NCI-H2171 (cell line): ENCODE results near the gene KLHL40.

Source experiments
- DNase-seq: peaks from one replicate; lab custom pipeline; 2025; lab: John Stamatoyannopoulos, UW

The KLHL40 gene

DNA sequence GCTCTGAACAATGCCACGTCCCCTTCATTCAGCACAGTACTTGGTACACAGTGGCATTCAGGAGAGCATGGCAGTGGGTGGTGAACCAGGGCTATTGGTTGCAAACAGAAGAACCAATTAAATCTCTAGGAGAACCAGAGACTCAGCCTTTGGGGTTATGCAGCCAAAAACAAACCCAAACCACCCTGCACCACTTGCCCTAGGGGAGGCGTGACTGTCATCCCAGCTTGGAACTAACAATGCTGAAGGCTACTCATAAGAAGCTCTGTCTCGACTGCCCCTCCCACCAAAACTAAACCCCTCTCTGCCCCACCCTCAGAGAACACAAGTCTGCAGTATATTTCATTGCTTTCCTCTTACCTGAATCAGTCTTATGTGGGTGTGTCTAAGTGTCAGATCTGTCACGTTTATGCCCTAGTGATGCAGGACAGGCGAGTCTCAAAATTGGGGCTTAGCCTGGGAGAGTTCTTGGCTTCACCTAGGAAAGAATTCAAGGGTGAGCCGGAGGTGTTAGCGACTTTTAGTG is 15.2 kb upstream of the KLHL40 start:
- DNase-seq, result no peak

DNA sequence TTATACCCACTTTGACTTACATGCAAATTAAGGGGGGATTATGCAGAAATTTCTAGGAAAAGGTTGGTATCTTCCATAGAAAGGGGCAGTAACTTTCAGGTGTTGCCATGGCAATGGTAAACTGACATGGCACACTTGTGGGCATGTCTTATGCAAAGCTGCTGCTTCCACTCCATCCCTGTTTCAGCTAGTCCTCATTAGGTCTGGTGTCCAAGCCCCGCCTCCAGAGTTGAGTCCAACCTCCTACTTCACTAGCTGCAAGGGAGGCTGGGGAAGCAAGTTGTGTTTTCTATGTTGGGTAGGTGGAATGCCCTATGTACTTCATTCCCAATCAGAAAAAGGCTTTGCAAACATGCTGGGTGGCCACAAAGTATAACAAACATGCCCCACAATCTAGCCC is 14.7 kb upstream of the KLHL40 start:
- DNase-seq, result no peak

DNA sequence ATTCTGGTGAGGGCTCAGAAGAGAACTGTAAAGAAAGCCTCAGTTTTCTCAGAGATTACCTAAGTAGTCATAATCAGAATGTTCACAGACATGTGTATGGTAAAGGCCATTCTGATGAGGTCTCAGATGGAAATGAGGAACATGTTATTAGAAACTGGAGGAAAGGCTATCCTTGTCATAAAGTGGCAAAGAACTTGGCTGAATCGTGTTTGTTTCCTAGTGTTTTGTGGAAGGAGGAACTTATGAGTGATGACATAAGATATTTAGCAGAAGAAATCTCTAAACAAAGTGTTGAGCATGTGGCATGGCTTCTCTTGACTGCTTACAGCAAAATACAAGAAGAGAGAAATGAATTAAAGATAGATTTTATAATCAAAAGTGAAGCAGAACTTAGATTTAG is 12.8 kb upstream of the KLHL40 start:
- DNase-seq, result no peak

DNA sequence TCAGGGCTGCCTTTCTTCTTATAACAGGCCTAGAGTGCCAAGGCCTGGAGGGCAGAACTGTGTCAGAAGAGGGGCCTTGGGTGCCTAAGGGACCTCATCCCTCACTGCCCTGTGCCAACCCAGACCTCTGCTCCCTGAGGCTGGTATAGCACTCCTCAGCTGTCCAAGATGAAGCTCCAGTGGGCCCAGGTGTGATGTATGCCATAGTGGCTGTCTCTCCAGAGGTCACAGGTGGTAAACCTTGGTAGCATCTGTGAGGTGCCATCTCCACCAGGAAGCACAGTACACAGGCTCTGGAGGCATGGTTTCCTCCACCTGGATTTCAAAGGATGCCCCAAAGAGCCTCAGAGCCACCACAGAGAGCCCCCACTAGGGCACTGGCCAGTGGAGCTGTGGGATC is 12.3 kb upstream of the KLHL40 start:
- no peak for DNase-seq

DNA sequence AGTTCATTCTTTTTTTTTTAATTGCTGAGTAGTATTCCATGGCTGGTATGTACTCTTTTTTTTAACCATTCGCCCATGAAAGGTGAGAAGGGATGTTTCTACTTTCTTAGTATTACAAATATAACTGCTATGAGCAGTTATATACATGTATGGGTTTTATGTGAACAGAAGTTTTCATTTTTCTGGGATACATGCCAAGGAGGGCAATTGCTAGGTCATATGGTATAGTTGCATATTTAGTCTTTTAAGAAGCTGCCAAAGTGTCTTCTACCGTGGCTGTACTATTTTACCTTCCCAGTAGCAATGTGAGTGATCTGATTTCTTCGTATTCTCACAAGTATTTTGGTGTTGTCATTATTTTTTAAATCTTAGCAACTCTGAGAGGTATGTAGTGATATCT is 11.2 kb upstream of the KLHL40 start:
- no peak for DNase-seq

DNA sequence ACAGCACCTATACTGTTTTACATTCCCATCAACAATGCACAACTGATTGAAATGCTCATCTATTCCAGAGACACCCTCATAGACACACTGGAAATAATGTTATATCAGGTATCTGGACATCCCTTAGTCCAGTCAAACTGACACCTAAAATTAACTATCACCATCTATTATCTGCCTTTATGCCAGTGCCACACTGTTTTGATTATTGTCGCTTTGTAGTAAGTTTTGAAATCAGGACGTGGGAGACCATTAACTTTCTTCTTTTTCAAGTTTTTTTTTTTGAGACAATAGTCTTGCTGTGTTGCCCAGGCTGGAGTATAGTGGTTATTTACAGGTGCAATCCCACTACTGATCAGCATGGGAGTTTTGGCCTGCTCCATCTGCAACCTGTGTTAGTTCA is 9.4 kb upstream of the KLHL40 start:
- DNase-seq, result no peak

DNA sequence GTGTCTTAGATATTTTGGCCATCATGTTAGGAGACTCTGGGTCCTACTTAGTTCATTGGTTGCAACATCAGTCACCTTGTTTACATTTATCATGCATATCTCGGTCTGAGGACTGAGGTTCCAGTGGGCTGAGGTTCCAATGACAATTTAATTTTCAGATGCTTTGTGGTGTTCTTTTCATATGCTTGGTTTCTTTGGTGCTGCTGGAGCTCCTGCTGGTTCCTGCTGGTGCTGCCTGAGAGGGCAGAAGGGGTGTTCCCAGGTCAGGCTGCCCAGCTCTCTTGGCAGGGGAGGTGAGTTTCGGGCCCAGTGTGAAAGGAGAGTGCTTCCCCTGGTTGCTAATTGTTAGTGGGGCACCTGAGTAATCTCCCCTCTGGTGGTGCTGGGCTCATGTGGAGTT is 6.9 kb upstream of the KLHL40 start:
- no peak for DNase-seq

DNA sequence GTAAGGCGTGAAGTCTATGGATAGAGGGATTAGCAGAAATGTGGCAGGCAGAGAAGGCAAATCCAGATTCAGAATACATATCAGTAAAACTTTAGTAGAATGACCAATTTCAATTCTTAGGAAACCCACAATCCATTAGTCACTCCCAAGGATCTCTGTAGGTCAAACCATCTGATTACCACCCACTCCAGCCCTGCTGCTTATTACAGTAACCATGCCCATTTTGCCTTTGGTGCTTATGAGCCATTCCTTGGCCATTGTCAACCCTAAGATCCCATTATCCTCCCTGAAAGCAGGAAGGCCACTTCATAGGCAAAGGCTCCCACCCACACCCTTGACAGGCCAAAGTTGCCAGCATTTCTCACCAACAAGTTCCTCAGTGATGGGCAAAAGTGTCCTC is 5.1 kb upstream of the KLHL40 start:
- DNase-seq, result no peak

DNA sequence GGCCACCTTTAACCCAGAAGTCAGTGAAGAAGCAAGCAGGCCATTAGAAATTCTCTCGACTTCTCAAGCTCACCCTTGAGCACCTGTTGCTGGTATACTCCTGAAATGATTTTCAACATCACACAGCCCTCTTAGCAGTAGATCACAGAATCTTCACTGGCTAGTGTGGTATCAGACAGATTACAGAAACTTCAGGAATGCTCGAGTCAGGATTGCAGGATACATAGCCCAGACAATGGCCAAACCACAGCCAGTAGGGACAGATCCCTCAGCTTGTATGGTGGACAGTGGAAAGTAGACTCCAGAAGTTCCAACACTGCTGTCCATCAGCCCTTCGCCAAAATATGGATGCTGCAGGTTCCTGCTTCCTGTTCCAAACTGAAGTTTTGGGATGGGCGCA is 4.5 kb upstream of the KLHL40 start:
- no peak for DNase-seq

DNA sequence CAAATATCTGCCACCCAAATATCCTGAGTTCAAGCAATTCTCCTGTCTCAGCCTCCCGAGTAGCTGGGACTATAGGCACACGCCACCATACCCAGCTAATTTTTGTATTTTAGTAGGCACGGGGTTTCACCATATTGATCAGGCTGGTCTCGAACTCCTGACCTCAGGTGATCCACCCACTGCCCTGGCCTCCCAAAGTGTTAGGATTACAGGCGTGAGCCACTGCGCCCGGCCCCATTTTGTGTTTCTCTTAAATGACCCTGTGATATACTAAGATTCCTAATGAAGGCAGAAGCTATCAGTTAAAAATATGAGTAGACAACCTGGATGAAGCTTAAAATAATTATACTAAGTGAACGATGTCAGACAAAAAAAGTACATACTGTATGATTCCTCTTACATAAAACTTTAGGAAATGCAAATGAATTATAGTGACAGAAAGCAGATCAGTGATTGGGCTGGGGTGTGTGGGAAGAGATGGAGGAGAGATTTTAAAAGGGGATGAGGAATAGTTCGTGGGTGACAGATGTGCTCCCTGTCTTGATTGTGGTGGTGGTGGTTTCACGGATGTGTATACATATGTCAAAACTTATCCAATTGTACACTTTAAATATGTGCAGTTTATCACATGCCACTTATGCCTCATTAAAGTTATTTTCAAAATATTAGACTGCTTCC is 3.8 kb upstream of the KLHL40 start:
- no peak for DNase-seq

DNA sequence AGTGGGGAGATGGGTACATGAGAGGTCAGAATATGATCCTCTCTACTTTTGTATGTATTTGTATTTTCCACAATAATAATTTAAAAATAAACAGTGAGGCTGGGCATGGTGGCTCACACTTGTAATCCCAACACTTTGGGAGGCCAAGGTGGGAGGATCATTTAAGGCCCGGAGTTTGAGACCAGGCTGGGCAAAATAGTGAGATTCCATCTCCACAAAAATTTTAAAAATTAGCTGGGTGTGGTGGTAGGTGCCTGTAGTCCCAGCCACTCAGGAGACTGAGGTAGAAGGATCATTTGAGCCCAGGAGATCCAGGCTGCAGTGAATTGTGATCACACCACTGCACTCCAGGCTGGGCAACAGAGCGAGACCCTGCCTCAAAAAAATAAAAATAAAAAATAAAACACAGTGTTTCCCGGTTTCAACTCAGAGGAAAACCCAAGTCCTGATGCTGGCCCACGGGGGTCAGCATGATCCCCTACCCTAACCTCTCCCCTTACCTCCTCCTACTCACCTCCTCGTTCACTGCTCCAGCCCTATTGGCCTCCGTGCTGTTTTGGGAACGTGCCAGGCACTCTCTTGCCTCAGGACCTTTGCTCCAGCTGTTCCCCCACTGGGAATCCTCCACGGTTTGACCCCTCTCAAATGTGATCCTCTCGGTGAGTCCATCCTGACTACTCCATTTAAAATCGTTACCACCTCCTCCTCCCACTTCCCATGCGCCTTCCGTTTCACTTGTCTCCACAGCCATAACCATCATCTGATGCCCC is 2.9 kb upstream of the KLHL40 start:
- no peak for DNase-seq

DNA sequence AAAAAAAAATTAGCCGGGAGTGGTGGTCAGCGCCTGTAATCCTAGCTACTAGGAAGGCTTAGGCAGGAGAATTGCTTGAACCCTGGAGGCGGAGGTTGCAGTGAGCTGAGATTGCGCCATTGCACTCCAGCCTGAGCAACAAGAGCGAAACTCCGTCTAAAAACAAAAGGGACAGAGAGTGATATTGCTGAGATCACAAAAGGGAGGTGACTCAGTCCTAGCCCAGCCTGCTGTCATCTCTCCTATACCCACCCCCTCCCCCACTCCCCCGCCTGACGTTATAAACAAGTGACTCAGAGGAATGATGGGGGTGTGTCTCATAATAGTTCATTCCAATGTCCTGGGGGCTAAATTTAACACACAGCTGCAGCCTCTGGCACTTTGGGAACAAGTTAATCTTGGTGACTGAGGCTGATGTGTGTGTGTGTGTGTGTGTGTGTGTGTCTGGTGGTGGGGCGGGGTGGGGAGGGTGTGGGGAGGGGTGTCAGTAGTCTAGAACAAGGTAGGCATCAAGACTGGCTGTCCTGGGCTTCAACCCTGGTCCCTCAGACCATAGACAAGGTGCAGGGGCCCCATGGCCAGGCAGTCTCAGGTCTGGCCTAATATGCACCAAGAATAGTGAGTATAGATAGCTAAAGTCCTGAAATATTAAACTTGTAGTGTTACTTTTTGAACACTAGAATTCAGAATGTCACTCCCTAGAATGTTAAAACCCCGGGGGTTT is 1.3 kb upstream of the KLHL40 start:
- DNase-seq, result no peak

DNA sequence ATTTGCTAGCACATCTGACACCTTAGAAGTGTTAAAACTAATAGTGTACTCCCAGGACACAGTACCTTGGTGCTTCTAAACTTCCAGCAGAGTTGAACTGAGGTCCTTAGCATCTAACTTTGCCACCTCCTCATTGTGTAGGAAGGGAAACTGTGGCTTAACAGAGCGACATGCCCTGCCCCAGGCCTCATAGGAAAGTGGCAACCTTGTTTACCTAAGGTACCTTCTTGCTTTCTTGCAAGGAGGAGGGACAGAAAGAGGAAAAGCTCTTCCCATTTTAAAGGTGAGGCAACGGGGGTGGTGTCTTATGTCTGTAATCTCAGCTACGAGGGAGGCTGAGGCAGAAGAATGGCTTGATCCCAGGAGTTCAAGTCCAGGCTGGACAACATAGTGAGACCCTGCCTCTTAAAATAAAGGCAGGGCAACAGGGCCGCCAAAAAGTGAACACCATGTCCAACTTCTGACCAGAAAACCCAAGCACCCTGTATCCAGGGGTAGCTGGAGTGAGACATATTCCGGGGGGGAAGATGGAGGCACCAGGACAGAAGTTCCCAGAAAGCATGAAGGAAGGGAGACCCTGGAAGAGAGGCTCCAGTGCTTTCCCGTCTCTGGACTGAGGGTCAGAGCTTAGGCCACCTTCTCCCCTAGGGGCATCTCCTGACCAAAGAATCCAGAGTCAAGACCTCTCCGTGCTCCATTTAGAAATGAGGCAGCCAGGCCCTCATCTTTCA is 540 bp upstream of the KLHL40 start:
- DNase-seq, result no peak

DNA sequence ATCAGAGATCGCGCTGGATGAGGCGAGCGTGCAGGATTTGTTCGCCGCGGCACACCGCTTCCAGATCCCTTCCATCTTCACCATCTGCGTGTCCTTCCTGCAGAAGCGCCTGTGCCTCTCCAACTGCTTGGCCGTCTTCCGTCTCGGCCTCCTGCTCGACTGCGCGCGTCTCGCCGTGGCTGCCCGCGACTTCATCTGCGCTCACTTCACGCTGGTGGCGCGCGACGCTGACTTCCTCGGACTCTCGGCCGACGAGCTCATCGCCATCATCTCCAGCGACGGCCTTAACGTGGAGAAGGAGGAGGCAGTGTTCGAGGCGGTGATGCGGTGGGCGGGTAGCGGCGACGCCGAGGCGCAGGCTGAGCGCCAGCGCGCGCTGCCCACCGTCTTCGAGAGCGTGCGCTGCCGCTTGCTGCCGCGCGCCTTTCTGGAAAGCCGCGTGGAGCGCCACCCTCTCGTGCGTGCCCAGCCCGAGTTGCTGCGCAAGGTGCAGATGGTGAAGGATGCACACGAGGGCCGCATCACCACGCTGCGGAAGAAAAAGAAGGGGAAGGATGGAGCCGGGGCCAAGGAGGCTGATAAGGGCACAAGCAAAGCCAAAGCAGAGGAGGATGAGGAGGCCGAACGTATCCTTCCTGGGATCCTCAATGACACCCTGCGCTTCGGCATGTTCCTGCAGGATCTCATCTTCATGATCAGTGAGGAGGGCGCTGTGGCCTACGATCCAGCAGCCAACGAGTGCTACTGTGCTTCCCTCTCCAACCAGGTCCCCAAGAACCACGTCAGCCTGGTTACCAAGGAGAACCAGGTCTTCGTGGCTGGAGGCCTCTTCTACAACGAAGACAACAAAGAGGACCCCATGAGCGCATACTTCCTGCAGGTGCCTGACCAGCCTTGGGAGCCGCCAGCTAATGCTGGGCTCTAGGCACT is 819 bp downstream of the KLHL40 start:
- DNase-seq, result no peak

DNA sequence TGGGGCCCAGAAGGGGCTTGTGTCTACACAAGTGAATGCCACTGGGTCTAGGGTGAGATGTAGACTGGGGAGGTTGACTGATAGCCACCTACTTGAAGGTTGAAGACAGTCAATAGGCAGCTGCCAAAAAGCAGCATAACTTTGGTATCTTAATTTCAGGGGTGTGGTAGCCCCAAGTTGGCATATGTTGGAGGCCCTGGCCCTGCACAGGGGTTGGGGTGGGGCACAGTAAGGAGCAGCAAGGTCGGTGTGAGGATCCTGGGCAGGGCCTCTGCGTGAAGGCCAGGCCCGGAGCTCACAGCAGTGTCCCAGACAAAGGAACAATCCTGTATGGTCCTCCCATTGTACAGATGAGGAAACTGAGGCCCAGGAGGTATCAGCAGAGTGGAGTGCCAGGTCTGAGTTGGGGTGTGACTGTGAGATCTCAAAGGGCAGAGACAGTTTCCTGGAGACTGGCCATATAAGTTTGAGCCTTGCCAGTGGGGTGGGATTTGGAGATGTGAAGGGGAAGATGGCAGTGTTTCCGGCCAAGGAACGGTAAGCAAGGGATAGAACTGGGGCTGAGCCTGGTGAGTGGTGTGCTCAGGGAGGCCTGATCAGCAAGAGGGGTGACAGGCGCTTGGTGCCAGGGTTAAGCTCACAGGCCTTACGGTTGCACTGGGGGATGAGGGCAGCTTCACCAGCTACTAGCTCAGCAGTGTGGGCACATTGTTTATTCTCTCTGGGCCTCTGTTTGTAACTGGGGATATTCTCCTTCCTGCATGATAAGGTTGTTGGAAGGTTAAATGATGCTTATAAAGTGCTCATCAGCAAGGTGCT is 1.7 kb downstream of the KLHL40 start:
- DNase-seq, result no peak

DNA sequence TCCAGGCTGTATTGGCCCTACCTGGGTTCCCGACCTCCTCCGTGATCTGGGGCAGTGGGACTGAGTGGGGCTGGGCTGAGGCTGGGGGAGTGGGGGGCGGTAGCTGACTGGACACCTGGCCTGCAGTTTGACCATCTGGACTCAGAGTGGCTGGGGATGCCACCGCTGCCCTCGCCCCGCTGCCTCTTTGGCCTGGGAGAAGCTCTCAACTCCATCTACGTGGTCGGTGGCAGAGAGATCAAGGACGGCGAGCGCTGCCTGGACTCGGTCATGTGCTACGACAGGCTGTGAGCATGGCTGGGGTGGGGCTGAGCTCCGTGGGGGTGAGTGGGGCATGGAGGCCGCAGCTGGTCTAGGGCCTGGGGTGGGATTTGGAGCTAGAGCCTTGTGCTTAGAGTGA is 2.7 kb downstream of the KLHL40 start:
- DNase-seq, result no peak

DNA sequence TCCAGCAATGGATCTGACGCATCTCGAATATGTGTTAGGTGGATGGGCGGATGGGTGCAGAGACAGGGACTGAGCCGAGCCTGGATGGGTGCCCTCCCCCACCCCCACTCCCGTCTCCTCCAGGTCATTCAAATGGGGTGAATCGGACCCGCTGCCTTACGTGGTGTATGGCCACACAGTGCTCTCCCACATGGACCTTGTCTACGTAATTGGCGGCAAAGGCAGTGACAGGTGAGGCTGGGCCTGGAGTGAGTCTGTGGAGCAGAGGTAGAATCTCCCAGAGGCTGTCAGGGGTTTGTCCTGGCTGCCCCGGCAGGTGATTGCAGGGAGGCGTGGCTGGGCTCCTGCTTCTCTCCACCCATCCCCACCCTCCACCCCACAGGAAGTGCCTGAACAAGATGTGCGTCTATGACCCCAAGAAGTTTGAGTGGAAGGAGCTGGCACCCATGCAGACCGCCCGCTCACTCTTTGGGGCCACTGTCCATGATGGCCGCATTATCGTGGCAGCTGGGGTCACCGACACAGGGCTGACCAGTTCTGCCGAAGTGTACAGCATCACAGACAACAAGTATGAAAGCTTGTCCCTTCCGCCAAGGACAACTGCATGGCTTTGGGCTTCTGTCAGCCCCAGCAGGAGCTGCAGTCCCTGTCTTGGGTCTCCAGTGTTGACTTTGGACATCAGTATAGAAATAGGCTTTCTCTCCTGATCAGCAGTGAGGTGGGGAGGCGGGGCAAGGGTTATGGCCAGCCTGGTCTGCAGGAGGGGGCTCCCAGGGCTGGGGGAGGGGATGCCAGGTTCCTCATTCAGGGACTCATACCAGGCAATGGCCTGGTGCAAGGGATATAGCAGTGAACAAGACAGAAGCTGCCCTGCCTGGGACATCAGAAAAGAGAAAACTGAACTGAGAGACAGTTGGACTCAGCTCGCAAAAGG is 3.4 kb downstream of the KLHL40 start:
- no peak for DNase-seq

DNA sequence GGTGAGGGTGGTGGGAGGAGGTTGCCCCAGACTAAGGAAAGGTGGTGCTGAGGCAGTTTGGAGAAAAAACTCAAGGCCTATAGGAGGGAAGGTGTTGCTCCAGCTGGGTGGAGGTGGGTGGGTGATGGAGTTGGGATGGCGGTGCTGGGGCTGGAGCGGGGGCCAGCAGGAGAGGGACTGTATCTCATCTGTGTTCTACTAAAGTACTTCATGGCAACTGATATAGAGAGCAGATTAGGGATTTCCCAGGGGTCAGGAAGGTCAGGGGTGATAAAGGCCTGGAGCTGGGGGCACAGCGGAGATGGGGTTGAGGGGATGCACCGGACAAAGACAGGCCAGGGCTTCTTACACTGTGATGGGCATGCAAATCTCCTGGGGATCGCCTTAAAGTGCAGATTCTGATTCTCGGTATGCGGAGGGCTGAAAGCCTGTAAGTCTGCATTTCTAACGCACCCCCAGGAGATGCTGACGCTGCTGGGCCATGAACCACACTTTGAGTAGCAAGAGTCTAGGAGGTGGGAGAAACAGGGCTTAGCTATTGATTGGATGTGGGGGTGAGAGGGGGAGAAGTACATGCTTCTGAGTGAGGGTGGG is 4.2 kb downstream of the KLHL40 start:
- no peak for DNase-seq

DNA sequence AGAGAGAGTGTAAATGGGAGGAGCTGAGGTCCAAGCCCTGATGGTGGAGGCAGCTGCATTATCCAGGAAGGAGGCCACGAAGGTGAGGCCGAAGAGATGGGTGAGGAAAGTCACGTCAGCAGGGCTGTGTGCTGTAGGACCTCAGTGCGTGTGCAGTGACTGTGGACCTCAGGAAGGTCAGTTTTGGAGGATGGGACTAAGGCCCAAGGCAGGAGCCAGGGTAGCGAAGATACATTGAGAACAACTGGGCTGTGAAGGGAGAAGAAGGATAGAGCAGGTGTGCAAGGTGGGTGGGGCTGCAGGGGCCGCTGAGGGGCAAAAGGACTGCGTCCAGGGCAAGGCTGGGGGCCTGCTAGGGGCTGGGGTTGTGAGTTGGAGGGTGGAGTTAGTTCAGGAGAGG is 4.9 kb downstream of the KLHL40 start:
- DNase-seq, result no peak
